Inflammatory macrophage (primary cell): Measurements from ENCODE around the gene CNGA3.
"Not testable (repeated sequence)": the region's sequence is repeated elsewhere in the genome, so short reads cannot be mapped to it uniquely, and the experiment has no call there.

Source experiments
- DNase-seq, 2 donors: peaks; one replicate each; pipeline ENCODE4 v3.0.0-alpha.2; 2020 to 2022

CNGA3 gene

DNA sequence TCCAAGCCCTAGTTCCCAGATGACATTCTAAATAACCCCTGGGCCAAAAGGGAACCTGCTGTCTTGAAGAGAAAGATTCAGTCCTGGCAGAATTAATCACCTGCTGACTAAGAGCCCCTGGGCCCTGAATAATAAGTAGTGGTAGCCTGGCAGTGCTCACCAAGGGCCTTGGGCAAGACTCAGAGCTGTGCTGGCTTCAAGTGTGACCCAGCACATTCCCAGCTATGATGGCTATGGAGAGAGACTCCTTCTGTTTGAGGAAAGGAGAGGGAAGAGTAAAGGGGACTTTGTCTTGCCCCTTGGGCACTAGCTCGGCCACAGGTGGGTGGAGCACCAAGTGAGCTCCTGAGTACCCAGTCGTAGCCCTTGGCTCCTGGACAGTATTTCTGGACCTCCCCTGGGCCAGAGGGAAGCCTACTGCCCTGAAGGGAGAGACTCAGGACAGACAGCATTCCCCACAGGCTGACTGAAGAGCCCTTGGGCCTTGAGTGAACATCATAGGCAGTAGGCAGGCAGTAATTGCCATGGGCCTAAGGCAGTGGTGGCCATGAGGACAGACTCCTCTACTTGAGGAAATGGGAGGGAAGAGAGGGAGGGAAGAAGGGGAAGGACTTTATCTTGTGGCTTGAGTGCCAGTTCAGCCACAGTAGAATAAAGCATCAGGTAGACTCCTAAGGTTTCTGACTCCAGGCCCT, 58.4 kb downstream of the CNGA3 start:
- no peak for DNase-seq

DNA sequence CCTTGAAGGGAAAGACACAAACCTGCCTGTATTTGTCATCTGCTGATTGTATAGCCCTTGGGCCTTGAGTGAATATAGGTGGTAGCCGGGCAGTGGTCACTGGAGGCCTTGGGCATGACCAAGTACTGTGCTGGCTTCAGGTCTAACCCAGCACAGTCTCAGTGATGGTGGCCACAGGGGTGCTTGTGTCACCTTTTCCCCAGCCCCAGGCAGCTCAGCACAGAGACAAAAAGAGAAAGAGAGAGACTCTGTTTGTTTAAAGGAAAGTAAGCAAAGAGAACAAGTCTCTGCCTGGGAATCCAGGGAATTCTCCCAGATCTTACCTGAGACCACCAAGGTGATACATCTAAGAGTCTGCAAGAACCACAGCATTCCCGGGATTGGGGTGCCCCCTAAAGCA, 59.0 kb downstream of the CNGA3 start:
- DNase-seq: no peak

DNA sequence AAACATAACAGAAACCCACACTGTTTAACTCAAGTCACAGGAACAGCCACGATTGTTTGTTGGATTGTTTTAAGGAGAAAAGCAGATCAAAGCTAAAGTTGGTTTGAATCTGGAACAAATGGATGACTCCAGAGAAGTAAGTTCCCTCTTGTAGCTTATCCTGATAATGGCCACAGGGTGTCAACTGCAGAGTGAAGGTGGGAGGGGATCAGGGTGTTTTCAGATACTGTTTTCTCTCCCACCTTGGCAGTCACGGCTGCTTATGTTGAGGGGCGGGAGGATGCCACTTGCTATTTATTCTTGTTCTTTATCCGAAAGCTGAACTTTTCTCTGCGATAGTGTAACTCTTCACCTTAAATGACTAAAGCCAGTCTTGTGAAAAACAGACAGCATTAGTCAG, 61.9 kb downstream of the CNGA3 start:
- no peak for DNase-seq

DNA sequence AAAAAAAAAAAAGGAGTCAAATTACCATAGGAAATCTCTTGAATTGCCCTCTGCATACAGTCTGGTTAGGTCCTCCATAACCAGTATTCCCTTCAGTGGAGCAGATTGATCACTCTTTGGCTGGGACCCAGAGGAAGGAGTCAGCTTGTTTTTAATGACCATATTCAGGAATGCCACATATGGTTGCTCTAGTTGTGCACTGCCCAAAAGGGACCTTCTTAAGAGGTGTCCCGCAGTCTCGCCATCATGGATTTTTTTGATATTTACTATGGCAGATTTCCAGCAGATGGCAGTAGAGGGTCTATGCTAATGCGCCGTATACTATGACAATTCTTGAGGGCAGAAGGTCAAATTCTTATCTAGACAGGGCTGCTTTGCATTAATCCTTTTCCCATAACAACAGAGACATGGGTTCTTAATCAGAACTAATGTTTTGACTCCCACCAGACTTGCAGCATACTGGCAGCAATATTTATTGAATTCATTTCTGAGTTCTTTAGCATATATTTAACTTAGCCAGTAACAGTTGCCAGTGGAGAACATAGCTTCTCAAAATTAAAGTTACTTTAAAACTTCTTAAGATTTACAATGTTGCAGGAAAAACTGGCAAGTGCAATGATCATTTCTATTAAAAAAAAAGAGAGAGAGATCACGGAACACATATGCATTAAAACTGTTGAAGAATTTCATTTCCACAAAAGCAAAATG, 66.6 kb downstream of the CNGA3 start:
- peak; percentile 80 to 87 for DNase-seq

DNA sequence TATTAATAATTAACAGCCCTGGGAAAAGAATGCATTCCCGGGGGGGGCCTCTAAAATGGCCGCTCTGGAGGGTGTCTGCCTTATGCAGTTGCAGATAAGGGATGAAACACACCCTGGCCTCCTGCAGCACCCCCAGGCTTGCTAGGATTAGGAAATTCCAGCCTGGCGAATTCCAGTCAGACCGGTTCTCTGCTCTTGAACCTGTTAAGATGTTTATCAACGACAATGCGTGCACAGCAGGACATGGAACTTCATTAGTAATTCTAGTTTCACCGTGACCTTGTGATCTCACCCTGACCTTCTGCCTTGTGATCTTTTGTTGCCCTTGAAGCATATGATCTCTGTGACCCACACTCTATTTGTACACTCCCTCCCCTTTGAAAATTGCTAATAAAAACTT, 68.0 kb downstream of the CNGA3 start:
- not testable (repeated sequence) for DNase-seq

DNA sequence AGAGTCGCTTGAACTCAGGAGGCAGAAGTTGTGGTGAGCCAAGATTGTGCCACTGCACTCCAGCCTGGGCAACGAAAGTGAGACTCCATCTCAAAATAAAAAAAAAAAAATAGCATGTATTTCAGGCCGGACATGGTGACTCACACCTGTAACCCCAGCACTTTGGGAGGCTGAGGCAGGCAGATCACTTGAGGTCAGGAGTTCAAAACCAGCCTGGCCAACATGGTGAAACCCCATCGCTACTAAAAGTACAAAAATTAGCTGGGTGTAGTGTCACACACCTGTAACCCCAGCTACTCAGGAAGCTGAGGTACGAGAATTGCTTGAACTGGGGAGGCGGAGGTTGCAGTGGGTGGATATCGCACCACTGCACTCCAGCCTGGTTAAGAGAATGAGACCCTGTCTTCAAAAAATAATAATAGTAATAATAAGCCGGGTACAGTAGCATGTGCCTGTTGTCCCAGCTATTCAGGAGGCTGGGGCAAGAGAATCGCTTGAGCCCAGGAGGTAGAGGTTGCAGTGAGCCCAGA, 69.5 kb downstream of the CNGA3 start:
- DNase-seq: not testable (repeated sequence)

DNA sequence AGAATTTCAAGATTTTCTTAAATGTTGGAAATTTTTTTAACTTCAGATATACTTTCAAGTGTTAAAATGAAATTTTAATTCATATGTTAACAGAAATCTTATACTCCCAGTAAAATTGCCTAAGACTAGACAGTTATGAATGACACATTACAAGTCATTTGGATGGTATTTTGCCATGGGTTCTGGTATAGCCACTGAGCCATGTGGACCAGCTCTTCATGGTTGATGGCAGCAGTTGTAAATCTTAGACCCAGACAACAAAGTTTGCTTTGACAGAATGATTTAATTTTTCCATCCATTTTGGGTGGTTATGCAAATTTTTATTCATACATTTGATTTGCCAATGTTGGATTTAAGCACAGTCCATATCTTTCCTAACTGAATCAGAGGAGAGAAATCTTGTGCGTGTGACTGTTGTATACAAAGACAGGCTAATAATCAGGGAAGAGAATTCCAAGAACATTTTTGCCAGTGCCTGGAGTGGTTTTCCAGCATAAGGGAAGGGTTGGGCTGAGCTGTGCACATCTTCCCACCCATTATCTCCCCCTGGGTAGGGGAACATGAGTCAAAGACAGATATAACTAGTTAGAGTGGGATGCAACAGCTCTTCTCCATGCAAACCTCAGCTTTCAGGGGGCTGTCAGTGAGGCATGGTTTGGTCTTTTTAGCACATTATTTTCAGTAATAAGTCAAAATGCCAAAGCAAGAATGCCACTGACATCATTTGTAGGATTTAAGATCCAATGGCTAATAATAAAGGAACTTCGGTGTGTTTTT, 70.3 kb downstream of the CNGA3 start:
- no peak for DNase-seq

DNA sequence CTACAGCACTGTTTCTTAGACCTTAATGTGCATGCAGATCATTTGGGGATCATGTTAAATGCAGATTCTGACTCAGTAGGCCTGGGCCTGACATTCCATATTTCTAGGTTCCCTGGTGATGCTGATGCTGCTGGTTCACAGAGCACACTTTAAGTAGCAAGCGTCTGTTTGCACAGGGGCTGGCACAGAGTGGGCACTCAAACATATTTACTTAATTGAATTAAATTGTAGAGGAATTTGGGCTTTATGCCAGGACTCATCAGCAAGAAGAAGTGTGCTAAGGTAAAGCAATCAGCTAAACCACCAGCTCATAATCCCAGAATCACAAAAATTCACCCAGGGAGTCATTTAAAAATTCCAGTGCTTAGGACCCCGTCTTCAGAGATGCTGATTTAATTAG, 73.3 kb downstream of the CNGA3 start:
- no peak for DNase-seq

DNA sequence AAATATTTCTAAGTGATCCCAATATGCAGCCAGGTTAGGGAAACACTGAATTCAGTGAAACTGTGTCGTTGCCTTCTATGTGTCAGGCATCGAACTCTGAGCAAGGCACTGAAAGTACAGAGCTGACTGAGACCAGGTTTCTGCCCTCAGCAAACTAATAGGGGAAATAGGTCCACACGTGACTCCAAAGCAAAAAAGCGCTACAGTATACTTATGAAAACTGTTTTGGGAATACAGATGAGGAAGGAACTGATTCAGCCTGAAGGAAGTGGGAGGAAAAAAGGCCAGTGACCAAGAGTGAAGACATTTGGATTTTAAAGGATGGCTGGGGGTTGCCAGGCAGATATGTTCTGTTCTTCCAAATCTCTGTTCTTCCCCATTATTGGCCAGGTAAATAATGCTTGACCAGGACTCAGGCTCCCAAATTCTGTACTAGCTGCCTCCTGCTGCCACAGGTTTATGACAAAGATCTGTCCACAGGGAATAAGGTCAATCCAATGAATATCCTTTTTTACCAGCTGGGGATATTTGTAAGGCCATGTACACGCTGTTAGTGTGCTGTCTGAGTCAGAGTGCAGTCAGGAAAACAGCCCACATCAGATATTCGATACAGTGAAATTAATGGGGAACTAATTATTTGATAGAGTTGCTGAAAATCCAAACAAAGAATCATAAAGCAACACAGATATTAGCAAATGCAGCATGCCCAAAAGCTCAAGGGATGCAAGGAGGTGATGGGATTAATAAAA, 73.9 kb downstream of the CNGA3 start:
- peak in 1 of 2 donors; percentile 46 for DNase-seq

DNA sequence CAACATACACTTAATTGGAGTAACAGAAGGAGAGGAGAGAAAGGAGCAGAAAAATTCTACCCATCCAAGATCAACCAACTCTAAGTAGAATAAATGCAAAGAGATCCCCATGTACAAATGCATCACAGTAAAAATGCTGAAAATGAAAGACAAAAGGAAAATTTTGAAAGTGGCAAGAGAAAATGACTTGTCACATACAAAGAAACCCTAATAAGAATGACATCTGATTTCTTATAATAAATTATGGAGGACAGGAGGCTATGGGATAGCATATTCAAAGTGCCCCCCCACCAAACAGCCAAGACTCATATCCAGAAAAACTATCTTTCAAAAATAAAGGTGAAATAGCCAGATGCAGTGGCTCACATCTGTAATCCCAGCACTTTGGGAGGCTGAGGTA, 76.2 kb downstream of the CNGA3 start:
- no peak for DNase-seq

DNA sequence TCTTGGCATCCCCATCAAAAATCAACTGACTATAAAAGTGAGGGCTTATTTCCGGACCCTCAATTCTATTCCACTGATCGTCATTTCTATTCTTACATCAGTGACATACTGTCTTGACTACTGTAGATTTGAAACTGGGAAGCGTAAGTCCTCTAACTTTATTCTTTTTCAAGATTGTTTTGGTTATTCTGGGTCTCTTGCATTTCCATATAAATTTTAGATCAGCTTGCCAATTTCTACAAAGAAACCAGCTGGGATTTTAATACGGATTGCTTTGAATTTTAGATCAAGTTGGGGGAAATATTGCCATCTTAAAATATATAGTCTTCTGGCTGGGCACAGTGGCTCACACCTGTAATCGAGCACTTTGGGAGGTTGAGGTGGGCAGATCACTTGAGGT, 80.5 kb downstream of the CNGA3 start:
- no peak for DNase-seq

DNA sequence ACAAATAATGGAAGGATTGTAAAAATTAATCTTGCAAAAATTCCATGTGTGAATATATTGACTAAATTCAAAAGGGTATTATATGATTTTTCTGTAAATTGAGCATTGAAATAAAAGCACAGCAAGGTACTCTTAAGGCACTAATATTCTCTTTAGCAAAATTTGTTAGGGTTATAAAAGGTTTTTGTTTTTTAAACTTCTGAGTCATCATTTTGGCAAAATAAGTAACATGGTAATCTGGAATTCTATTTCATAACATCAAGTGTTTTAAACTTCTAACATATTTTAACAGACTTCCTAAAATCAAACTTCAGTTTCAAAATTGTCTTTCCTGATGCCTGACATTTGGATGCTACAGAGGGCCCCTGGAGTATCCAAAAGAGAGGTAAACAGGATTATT, 85.9 kb downstream of the CNGA3 start:
- DNase-seq: no peak

DNA sequence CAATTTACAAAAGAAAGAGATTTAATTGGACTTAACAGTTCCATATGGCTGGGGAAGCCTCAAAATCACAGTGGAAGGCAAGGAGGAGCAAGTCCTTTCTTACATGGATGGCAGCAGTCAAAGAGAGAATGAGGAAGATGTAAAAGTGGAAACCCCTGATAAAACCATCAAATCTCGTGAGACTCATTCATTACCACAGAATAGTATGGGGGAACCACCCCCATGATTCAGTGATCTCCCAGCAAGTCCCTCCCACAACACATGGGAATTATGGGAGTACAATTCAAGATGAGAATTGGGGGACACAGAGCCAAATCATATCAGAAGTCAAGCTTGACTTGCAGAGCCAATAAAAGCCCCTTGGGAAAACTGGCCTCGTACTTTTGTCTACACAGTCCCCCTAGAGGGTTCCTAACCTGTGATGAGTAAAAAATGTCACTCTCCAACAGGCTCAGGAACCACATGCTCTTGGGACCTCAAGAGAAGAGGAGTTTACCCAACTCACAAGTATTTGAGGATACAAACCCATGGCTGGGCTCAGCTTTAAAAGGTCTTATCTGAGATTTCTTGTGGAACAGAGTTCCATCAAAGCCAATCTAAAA, 87.2 kb downstream of the CNGA3 start:
- DNase-seq: no peak

DNA sequence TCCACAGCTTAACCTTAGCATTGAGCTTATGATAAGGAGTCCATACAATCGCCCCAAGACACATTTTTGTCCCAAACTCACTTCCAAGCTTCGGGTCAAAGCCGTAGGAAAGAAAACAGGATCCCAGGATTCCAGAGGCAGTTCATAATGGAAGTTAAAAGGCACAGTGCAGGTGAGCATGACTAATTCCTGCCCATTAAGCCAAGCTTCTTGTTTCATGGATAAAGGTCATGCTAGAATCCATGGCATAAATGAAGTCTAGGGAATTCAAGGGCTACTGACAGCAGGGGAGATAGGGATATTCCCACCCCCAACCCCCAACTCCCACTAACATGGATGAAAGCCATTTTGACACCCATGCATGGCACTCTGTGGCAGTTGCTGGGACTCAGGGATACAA, 88.2 kb downstream of the CNGA3 start:
- no peak for DNase-seq

DNA sequence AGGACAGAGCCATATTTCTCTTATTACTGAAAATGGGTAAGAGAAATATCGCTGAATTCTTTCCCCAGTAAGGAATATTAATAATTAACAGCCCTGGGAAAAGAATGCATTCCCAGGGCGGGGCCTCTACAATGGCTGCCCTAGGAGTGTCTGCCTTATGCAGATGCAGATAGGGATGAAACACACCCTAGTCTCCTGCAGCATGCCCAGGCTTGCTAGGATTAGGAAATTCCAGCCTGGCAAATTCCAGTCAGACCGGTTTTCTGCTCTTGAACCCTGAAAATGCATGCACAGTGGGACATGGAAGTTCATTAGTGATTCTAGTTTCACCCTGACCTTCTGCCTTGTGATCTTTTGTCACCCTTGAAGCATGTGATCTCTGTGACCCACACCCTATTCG, 89.4 kb downstream of the CNGA3 start:
- not testable (repeated sequence) for DNase-seq

DNA sequence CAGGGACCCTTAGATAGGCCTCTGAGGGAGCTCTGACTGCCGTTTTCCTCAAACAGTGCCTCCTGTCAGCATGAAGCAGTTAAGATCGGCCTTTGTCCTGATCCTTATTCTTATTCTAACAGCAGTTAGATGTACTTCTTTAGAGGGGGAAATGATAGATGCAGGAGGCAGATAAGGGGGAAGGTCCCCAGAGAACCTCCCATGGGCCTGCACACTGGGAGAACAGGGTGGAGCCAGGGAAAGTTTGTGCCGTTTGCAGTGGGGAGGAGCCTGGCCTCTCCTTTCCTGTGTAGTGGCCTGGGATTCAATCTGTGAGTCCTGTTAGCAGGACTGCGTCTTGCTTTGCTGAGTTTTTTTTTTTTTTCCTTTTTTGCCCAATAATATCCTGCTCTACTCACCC, 90.5 kb downstream of the CNGA3 start:
- DNase-seq: no peak

DNA sequence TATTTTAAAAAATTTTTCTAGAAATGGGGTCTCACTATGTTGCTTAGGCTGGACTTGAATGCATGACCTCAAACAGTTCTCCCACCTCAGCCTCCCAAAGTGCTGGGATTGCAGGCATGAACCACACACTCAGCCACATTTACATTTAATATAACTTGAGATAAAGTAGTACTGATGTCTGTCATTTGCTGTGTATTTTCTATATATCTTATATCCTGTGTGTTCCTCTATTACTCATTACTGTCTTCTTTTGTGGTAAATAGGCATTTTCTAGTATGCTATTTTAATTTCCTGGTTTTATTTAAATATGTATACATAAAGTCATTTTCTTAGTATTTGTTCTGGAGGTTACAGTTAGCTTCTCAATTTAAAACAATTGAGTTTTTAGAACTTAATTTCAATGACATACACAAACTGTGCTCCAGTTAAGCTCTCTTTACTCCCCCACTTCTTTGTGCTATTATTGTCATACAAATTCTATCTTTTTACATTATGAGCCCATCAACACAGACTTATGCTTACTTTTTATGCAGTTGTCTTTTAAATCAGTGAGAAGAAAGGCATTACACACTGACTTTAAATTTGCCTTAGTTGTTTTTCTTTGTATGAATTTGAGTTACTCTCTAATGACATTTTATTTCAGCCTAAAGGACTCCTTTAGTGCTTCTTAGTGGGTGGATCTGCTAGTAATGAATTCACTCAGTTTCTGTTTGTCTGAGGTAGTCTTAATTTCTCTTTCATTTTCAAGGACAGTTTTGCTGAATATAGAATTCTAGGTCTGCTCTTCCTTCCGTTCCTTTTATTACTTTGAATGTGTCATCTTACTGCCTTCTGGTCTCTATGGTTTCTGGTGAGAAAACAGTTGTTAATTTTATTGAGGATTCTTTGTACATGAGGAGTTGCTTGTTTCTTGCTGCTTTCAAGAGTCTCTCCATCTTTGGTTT, 92.2 kb downstream of the CNGA3 start:
- DNase-seq: no peak

DNA sequence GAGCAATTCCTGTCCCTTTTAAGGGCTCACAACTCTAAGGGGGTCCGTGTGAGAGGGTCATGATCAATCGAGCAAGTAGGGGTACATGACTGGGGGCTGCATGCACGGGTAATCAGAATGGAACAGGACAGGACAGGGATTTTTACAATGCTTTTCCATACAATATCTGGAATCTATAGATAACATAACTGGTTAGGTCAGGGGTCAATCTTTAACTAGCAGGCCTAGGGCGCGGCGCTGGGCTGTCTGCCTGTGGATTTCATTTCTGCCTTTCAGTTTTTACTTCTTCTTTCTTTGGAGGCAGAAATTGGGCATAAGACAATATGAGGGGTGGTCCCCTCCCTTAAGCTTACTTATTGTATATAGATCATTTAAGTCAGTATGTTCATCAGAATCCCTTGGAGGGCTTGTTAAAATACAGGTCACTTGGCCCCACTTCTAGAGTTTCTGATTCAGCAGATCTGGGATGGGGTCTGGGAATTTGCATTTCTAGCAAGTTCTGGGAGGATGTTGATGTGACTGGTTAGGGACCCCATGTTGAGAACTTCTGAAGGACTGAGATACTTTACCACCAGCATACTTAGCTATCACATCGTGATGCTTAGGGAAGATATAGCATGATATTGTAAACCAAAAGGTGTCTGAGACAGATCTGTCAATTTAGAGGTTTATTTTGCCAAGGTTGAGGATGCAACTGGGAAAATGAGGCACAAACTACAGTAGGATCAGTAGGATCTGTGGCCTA, 95.6 kb downstream of the CNGA3 start:
- DNase-seq: no peak

DNA sequence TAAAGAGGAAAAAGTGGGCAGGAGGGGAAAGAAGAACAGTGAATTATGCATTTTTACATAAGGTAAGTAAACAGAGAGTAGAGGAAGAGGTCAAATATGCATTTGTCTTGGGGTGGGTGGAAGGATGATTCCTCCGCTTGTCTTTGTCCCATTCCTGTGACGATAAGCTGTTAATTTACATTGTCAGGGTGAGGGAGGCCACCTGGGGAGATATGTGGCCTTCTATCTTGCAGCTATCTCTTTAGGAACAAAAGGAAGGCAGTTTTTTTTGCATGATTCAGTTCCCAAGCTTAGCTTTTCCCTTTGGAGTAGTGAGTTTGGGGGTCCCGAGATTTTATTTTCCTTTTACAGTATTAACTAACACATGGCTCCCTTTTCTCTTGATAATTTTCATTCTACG, 96.2 kb downstream of the CNGA3 start:
- no peak for DNase-seq

DNA sequence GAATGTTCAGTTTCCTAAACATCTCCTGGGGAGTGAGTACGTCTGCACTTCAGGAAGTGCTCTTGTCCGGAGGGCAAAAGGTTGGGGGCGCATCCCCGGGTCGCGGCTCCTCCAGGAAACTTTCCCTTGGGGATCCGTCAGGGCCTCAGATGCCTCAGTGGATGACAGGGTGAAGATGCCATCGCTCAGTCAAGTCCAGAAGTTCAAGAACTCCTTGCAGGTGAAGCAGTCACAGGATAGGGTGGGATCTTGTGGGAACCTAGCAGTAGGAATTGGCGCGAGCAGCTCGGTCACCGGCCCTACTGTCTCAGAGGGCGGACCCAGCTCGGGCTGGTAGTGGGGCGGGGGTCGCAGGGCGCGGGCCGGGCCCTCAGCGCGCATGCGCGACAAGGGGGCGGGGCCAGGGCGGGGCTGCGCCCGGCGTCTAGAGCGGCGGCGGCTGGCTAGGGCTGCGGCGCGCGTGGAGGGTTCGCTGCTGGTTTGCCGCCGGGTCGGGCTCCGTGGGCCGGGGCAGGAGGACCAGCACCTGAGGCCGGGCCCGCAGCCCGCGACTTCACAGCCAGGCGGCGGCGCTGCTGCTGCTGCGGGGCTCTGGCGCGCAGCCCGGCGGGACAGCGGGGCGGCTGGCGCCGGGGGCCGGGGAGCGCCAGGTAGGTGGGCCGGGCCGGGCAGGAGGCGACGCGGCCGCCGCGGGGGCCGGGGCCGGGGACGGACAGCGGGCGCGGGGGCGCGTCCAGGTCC, 98.3 kb downstream of the CNGA3 start, which contains the start of gene INPP4A:
Gene INPP4A, plus strand, starts transcription at position 423 of the 741 bp plus-strand sequence. CDS start 75,191 bp downstream, outside the sequence.
- DNase-seq: peak; percentile 57 to 78
